NCI-H82 (cell line): ENCODE measurements around the gene FBXL20.
"Not testable (repeated sequence)": the region's sequence is repeated elsewhere in the genome, so short reads cannot be mapped to it uniquely, and the experiment has no call there.

Experiments
- DNase-seq: peaks from one replicate; lab custom pipeline; 2025; lab: John Stamatoyannopoulos, UW

FBXL20 gene

DNA sequence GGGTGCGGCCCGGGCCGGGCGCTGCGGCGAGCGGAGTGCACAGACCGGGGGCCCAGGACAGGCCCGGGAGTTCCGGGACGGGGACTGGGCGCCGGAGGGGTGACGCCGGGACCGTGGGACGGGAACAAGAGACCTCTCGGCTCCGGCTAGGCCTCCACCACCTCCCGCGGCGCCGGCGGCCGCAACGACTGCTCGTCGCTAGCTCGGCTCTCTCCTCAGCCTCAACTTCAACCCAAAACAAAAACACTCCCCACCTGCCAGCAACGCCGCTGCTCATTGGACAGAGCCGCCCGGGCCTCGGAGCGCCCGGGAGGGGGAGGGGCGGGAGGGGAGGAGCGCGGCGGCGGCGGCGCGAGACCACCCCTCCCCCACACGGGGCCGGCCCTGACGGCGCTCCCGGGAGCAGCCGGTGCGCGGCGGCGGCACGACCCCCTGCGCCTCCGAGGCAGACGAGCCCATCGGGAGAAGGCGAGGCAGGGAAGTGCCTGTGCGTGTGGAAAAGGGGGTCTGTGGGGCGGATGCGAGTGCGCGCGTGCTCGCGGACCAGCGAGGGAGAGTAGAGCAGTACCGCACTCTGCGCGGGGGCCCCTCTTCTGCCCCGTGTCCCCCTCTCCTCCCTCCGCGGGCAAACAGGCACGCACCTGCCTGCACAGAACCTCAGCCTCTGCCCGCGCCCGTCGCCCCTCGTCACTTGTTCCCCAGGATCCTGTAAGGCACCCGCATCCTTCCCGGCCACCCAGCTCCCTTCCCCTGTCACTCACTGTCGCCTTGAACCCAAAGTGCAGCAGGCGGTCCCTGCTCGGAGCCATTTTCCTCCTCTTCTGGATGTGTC lies at the start of gene FBXL20:
Gene FBXL20, minus strand, starts transcription at position 215 of the 832 bp plus-strand sequence. CDS start 224 bp downstream, outside the sequence.
- DNase-seq, result peak; percentile 95

DNA sequence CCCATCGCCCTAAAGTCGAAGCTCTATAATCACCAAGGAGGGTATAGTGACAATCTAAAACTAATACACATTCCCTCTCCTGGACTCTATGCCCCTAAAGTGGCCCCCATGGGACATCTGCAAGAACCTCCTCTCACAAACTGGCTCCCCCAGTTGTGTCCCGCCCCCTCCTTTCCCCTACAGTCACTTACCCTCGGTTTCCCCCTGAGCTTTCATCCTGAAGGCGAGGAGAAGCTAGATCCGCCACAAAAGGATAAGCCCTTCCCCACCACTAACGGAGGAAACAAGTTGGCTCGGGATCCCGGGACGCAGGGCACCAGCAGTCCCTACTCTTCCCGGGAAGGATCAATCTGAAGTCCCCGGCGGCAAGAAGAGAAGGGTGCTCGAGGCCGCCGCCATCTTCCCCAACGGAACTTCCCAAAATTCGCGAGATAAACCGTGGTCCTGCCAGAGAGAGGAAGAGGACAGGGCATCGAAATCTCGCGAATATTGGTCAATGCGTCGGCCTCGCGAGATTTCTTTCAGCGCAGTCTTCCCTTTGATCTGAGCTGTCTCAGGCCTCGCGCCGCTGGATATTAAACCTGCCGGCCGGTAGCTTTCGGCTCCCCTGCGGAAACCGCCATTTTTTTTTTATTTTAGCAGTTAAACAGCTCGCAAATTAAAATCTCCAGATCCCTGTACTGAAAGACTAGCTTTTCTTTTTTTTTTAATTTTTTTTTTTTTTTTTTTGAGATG lies 49.6 kb upstream of the FBXL20 start, which contains the start of gene MED1:
Gene MED1, minus strand, starts transcription at position 417 of the 735 bp plus-strand sequence. Its CDS starts 201 bp downstream, at position 216.
- peak; percentile 100 for DNase-seq

DNA sequence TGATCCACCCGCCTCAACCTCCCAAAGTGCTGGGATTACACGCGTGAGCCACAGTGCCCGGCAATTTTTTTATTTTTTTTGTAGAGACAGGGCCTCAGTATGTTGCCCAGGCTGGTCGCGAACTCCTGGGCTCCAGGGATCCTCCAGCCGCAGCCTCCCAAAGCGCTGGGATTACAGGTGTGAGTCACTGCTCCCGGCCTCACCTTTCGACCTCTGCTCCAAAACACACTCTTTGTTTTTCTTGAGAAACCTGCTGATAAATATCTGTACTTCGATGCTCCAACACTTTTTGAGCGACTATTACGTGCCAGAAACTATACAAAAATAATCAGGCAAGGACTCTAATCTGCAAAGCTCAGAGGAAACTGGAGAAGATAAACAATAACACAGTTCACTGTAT lies 48.6 kb upstream of the FBXL20 start:
- DNase-seq, result no peak

DNA sequence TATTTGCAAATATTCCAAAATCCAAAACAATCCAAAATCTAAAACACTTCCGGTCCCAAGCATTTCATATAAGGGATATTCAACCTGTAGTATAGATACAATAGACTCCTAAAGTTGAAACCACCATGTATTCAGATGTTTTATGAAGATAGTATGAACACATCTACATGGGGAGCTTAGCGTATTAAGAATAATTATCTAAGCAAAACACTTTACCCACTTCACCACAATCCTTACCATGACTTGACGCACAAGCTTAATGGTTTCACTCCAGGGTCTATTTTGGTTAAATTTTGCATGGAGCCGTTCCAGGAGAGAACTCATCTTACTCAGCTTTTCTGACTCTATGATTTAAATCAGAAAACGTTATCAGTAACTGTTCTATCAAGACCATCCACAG lies 46.1 kb upstream of the FBXL20 start:
- DNase-seq, result no peak

- no peak for DNase-seq
These were observed 41.9 kb upstream of the FBXL20 start for GRCh38 chr17:39443326-39443725.

- not testable (repeated sequence) for DNase-seq
These were observed 38.4 kb upstream of the FBXL20 start for GRCh38 chr17:39439868-39440267.

- DNase-seq, result no peak
These were observed 28.2 kb upstream of the FBXL20 start for GRCh38 chr17:39429600-39429999.

DNA sequence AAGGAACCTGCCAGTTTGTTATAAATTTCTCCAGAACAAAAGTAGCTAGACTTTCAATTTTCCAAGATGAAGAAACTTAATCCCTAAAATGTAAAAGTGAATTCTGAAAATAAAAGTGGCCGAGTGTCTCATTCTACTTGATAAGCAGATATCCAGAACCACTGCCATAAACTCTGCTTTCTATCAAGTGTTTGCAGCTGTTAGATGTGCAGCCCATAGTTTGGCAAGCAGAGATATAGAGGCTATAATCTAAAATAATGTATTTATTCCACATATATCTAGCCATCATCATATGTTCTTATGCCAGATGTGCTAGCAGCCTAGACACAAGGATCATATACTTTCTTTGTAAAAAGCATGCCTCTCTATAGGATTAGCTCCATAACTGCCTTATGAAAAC lies 14.7 kb upstream of the FBXL20 start:
- DNase-seq, result no peak

GRCh38 chr17:39410279-39410678 lies 8.9 kb upstream of the FBXL20 start:
- DNase-seq, result no peak

- DNase-seq, result no peak
These were observed 6.9 kb upstream of the FBXL20 start for GRCh38 chr17:39408360-39408759.

GRCh38 chr17:39406951-39407350 lies 5.5 kb upstream of the FBXL20 start:
- DNase-seq, result no peak

GRCh38 chr17:39405436-39405835 lies 4.0 kb upstream of the FBXL20 start:
- DNase-seq, result no peak

GRCh38 chr17:39404542-39405378 lies 3.3 kb upstream of the FBXL20 start:
- DNase-seq, result no peak

GRCh38 chr17:39402890-39403605 lies 1.6 kb upstream of the FBXL20 start:
- peak; percentile 27 for DNase-seq

DNA sequence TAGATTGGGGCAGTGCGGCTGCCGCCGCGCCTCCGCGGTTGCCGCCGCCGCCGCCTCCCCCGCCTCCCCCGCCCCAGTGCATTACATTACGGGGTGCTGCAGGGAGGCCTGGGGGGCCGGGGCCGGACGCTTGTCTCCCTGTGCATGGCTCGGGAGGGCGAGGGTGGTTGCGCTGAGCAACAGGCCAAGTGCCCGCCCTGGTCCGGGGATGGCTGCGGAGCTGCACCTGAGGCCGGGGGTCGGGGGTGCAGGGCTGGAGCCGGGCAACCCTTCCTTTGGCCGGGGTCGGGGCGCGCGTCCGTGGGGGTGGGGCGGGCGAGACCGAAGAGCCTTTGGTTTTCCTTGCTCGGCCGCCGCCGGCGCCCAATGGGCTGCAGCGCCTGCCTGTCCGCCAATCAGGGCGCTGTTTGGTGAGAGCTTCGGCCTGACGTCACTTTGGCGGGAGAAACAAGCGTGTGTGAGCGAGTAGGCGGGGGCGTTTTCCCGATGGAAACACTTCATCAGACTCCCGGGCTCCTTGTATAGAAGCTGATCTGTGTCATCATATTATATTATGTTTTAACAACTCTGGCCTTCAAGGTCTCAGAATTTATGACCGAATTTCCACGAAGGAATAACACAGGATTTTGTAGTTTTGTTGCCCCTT lies 941 bp upstream of the FBXL20 start:
- peak; percentile 99 for DNase-seq

- DNase-seq, result peak; percentile 50
These were observed 647 bp downstream of the FBXL20 start for GRCh38 chr17:39400547-39401411.

DNA sequence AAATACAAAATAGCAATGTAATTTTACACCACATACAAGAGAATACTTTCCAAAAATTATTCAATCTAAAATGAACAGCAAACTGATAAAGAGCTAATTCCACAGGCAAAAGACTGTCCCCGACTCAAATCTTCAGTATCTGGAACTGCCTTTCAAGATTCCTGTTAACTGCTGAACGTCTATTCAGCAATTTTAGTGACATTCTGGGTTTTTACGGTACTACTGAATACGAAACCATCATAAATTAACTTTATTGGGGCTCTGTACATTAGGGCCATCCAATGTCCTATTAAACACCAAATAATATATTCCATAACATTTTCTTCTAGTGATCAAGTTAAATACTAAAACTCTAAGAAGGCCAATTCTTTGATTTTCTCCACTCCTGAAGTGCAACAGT lies 1.6 kb downstream of the FBXL20 start:
- no peak for DNase-seq

- DNase-seq, result no peak
These were observed 7.7 kb downstream of the FBXL20 start for GRCh38 chr17:39393736-39394135.

DNA sequence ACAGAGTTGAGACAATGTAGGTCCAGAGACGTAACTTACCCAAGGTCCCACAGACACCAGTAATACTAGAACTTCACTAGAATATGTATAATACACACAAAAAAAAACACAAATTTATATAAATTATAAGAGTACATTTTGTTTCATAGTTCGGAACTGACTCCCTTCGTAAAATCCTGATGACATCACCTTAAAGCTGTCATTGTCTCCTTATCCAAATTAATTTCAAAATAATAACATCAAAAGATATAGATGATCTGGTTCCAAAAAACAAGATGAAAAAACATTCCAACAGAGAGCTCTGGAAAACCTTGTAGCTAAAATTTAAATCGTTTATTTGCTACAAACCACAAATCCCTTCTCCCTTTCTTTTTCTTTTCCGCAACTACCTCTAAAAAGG lies 10.0 kb downstream of the FBXL20 start:
- no peak for DNase-seq

- DNase-seq, result no peak
These were observed 16.4 kb downstream of the FBXL20 start for GRCh38 chr17:39385040-39385439.
